K562 (cell line): Measurements from ENCODE around the gene DOCK8. TPM values are rescaled to one million over a fixed set of nuclear protein-coding genes. Genes with fewer than 3 reads are reported as not detected.
A peak's percentile ranks its signal among the peaks of the same experiment; 100 is the strongest.

Source experiments
- ASH1L ChIP-seq: fragments of 450-650 bp; IDR thresholded peaks from 2 replicates; pipeline ENCODE4 v1.6.1; 2018; ENCODE audit warnings: borderline replicate concordance, mild to moderate bottlenecking, low read depth; ENCODE audit not compliant: partially characterized antibody
- ATF7 ChIP-seq: fragments of 450-650 bp; IDR thresholded peaks from 2 replicates; pipeline ENCODE4 v1.7.1; 2014; ENCODE audit warnings: mild to moderate bottlenecking, moderate library complexity
- CCAR2 ChIP-seq: fragments of 200-400 bp; formaldehyde crosslinking; IDR thresholded peaks from 2 replicates; pipeline ENCODE4 v1.6.1; 2017; ENCODE audit warnings: mild to moderate bottlenecking, low read depth, low read length
- CEBPG ChIP-seq, 3 experiments: fragments of 200-800 bp in 1 of 3; sonication (Bioruptor generic) in 1 of 3; sonication (generic) in 1 of 3; formaldehyde crosslinking in 1 of 3; IDR thresholded peaks in 2 of 3; conservative IDR thresholded peaks in 1 of 3; 2 replicates each; pipeline versions ENCODE4 v1.6.1 to v1.8.0; 2016 to 2022; ENCODE audit warnings: missing compliant biosample characterization in 2 of 3, missing genetic modification characterization in 2 of 3, mild to moderate bottlenecking in 1 of 3, missing genetic modification reagents in 1 of 3
- COPS2 ChIP-seq: fragments of 450-650 bp; conservative IDR thresholded peaks from 2 replicates; pipeline ENCODE4 v1.6.1; 2016; ENCODE audit warnings: mild to moderate bottlenecking, moderate library complexity
- DPF2 ChIP-seq: fragments of 450-650 bp; IDR thresholded peaks from 2 replicates; pipeline ENCODE4 v1.6.1; 2016
- ETV6 ChIP-seq, 3 experiments: fragments of 150-350 bp in 1 of 3; sonication (generic) in 1 of 3; formaldehyde crosslinking in 1 of 3; IDR thresholded peaks; 2 replicates each; pipeline versions ENCODE4 v1.6.1 to v1.8.0; 2014 to 2022; ENCODE audit warnings: borderline replicate concordance in 2 of 3, low read depth in 2 of 3, antibody characterized with exemption in 1 of 3, low read length in 1 of 3, mild to moderate bottlenecking in 1 of 3, missing genetic modification reagents in 1 of 3
- GABPA ChIP-seq: fragments of 200-800 bp; sonication (Bioruptor generic); conservative IDR thresholded peaks from 2 replicates; pipeline ENCODE4 v1.6.1; 2016; ENCODE audit warnings: low read depth, missing genetic modification characterization, missing compliant biosample characterization
- HMBOX1 ChIP-seq: sonication (generic); IDR thresholded peaks from 2 replicates; pipeline ENCODE4 v1.6.1; 2016
- L3MBTL2 ChIP-seq: fragments of 450-650 bp; IDR thresholded peaks from 2 replicates; pipeline ENCODE4 v1.6.1; 2016; ENCODE audit warnings: mild to moderate bottlenecking, moderate library complexity
- NFE2 ChIP-seq: IDR thresholded peaks from 2 replicates; pipeline ENCODE4 v1.6.1; 2014; ENCODE audit warnings: antibody characterized with exemption, low read depth
- NFXL1 ChIP-seq: fragments of 450-650 bp; formaldehyde crosslinking; IDR thresholded peaks from 2 replicates; pipeline ENCODE4 v1.4.0; 2021; ENCODE audit warnings: mild to moderate bottlenecking
- NR2C1 ChIP-seq, 2 experiments: fragments of 450-650 bp; IDR thresholded peaks; 2 replicates each; pipeline ENCODE4 v1.6.1; 2017; ENCODE audit warnings: mild to moderate bottlenecking in 2 of 2, antibody characterized with exemption in 1 of 2, inconsistent platforms in 1 of 2, missing compliant biosample characterization in 1 of 2, missing genetic modification characterization in 1 of 2
- SMARCA4 ChIP-seq: fragments of 450-650 bp; IDR thresholded peaks from 2 replicates; pipeline ENCODE4 v1.6.1; 2016
- SOX6 ChIP-seq: fragments of 450-650 bp; IDR thresholded peaks from 2 replicates; pipeline ENCODE4 v1.6.1; 2014; ENCODE audit warnings: mild to moderate bottlenecking
- SPI1 ChIP-seq: IDR thresholded peaks from 2 replicates; pipeline ENCODE4 v1.6.1; 2011; ENCODE audit warnings: low read depth, low read length, control low read depth, borderline replicate concordance
- U2AF2 ChIP-seq: fragments of 200-400 bp; formaldehyde crosslinking; optimal IDR thresholded peaks from 2 replicates; pipeline ENCODE3; 2017; ENCODE audit warnings: low read depth, mild to moderate bottlenecking, low read length
- ZNF146 ChIP-seq: IDR thresholded peaks from one replicate; pipeline ENCODE4 v1.6.1; 2018; ENCODE audit warnings: missing compliant biosample characterization; ENCODE audit not compliant: unreplicated experiment
- polyA plus RNA-seq, 8 experiments: library from polyadenylated mRNA; depleted of rRNA in 4 of 8; stranded (reverse) in 5 of 8; unstranded in 3 of 8; fragments of >200 nt; fragmentation: Nextera tagmentation in 2 of 8; fragmentation: Illumina TruSeq in 1 of 8; extraction: Ambion mirVana in 2 of 8; extraction: Trizol in 1 of 8; gene quantifications; 2 replicates each; pipeline versions ENCODE4 v1.2.1 to v1.2.3, GENCODE V29; 2011 to 2014; ENCODE audit warnings: inconsistent platforms in 1 of 8, missing spikeins in 1 of 8
- total RNA-seq, 7 experiments: library from RNA; depleted of rRNA in 6 of 7; stranded (reverse); fragments of >200 nt in 6 of 7; fragmentation: Illumina TruSeq in 2 of 7; extraction: Trizol in 2 of 7; gene quantifications; 2 replicates each; pipeline versions ENCODE4 v1.2.1 to v1.2.3, GENCODE V29; 2011 to 2021; ENCODE audit warnings: low replicate concordance in 1 of 7
- TF ChIP-seq, protein P1 (sequence below): sonication (generic); formaldehyde crosslinking; IDR thresholded peaks from 2 replicates; pipeline ENCODE4 v1.8.0; 2022; ENCODE audit warnings: mild to moderate bottlenecking, missing genetic modification reagents
- TF ChIP-seq, protein P2 (sequence below): fragments of 450-650 bp; IDR thresholded peaks from one replicate; pipeline ENCODE4 v1.6.1; 2018; ENCODE audit warnings: mild to moderate bottlenecking, moderate library complexity; ENCODE audit not compliant: partially characterized antibody

The DOCK8 gene
- total and polyA plus RNA-seq, 9 of the 15 experiments (the other 6 are each of a cell fraction or from before 2014, with no cell fraction given), result 14.4 to 53.8 (median 25.1) TPM

DNA sequence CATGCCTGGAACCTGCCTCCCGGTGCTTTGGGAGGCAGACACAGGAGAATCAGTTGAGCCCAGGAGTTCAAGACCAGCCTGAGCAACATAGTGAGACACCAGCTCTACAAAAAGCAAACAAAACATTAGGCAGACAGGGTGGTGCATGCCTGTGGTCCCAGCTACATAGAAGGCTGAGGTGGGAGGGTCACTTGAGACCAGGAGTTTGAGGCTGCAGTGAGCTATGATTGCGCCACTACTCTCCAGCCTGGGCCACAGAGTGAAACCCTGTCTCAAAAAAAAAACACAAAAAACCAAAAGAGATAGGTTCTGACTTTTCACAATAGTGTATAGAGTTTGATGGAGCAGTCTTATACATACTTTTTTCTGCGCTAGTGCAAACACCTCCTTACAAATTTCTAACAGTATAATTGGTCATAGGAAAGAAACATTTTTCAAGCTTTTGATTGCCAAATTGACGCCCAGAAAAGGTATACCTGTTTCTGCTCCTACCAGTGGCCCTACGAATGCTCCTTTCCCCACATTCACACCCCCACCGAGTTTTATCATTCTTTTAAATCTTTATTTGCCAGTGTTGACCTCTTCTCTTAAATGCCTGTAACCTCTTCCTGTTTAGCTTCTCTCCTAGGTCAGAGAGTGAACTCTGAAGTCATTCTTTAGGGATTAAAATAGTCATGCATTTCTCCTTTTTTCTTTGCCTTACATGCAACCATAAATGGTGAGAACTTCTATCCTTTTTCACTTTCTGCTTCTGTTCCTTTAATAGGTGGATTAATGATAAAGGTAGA lies 7.5 kb downstream of the DOCK8 start (continued):
- TF ChIP-seq SOX6 (peak; percentile 18; the same call in 1 of the 2 replicates), COPS2 (no peak), ZNF146 (CRISPR knock-in tag) (no peak), SMARCA4 (0 out of 2 replicates have a peak, but pooled peaks have one; percentile 33), CEBPG (CRISPR knock-in tag; IDR thresholded peaks at IDR 0.05) (peak; percentile 50), CEBPG (tag; conservative IDR thresholded peaks at IDR 0.05 in 1 of 2, IDR thresholded peaks at IDR 0.05 in 1 of 2) (peak; percentile 42 to 49; a peak in 2 of 4 replicates), NFXL1 (CRISPR knock-in tag) (no peak), U2AF2 (no peak), GABPA (tag) (peak; percentile 40; the same call in 1 of the 2 replicates), ASH1L (no peak), SPI1 (peak; percentile 41; the same call in 1 of the 2 replicates), NFE2 (no peak), L3MBTL2 (no peak), ATF7 (peak; percentile 35; the same call in 1 of the 2 replicates), NR2C1 (IDR thresholded peaks at IDR 0.05) (peak; percentile 62; the same call in 1 of the 2 replicates), NR2C1 (tag; IDR thresholded peaks at IDR 0.05) (peak; percentile 61), HMBOX1 (0 out of 2 replicates have a peak, but pooled peaks have one; percentile 14), DPF2 (0 out of 2 replicates have a peak, but pooled peaks have one; percentile 16), ETV6 (IDR thresholded peaks at IDR 0.05; ENCODE audit: borderline replicate concordance in 1 of 2, low read depth in 2 of 2, low read length in 1 of 2) (no peak), ETV6 (CRISPR knock-in tag; IDR thresholded peaks at IDR 0.05; ENCODE audit: borderline replicate concordance) (no peak), CCAR2 (no peak)
- TF ChIP-seq, protein P1, sequence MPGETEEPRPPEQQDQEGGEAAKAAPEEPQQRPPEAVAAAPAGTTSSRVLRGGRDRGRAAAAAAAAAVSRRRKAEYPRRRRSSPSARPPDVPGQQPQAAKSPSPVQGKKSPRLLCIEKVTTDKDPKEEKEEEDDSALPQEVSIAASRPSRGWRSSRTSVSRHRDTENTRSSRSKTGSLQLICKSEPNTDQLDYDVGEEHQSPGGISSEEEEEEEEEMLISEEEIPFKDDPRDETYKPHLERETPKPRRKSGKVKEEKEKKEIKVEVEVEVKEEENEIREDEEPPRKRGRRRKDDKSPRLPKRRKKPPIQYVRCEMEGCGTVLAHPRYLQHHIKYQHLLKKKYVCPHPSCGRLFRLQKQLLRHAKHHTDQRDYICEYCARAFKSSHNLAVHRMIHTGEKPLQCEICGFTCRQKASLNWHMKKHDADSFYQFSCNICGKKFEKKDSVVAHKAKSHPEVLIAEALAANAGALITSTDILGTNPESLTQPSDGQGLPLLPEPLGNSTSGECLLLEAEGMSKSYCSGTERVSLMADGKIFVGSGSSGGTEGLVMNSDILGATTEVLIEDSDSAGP, result no peak
- TF ChIP-seq, protein P2, sequence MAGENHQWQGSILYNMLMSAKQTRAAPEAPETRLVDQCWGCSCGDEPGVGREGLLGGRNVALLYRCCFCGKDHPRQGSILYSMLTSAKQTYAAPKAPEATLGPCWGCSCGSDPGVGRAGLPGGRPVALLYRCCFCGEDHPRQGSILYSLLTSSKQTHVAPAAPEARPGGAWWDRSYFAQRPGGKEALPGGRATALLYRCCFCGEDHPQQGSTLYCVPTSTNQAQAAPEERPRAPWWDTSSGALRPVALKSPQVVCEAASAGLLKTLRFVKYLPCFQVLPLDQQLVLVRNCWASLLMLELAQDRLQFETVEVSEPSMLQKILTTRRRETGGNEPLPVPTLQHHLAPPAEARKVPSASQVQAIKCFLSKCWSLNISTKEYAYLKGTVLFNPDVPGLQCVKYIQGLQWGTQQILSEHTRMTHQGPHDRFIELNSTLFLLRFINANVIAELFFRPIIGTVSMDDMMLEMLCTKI, result no peak
